ENCODE results near the gene NDUFS2. TPM values are rescaled to one million over a fixed set of nuclear protein-coding genes. Genes with fewer than 3 reads are reported as not detected.

Gene NDUFS2
- 78.6 to 115 TPM (median 82.0 TPM) in 5 replicates for total RNA-seq (2022; extraction: Qiagen RNA extraction)

GRCh38 chr1:161201836-161202712, at the start of gene NDUFS2:
Gene NDUFS2 (plus strand): TSS chr1:161202367. CDS start chr1:161202386, 19 bp downstream.

GRCh38 chr1:161153682-161154337, 48.4 kb upstream of the NDUFS2 start, which contains the start of gene UFC1:
Gene UFC1 (plus strand): TSS chr1:161153978. CDS start chr1:161153998, 20 bp downstream.

DNA sequence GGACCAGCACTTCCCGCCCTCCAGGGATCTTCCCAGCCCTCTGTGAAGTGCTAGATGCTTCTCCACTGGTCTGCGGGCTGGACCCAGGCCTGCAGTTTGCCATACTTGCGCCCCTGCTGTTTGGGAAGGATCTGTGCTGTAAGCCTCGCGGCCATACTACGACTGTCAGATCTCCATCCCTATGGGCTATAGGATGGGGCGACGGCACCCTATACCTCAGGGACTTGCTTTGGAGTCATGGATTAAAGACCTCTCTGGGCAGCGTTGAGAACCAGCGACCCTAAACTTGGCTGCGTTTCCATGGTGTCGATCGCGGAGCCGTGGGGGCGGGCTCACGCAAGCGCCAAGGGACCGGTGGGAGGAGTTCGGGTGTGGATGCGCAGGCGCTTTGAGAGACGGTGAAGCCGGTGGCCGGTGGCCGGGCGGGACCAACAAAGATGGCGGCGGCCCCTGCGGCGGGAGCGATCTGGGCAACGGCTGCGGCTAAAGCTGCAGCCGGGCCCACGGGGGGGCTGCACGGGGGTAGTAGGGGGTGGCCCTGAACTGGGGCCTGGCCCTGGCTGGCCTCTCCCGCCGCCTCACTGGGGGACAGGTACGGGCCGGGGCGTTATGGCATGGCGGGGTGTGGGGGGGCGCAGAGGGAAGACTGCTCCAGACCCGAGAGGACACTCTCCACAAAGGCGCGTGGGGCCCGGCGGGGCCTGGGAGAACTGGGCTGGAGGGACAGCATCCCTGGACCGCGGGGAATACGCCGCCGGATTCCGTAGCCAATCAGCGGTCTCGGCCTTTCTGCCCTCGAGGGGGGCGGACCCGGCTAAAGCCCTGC, 42.9 kb upstream of the NDUFS2 start, which contains the start of gene USP21:
USP21 (plus strand) TSS at position 414 of the 826 bp plus-strand sequence. CDS start 1,141 bp downstream, outside the sequence.

DNA sequence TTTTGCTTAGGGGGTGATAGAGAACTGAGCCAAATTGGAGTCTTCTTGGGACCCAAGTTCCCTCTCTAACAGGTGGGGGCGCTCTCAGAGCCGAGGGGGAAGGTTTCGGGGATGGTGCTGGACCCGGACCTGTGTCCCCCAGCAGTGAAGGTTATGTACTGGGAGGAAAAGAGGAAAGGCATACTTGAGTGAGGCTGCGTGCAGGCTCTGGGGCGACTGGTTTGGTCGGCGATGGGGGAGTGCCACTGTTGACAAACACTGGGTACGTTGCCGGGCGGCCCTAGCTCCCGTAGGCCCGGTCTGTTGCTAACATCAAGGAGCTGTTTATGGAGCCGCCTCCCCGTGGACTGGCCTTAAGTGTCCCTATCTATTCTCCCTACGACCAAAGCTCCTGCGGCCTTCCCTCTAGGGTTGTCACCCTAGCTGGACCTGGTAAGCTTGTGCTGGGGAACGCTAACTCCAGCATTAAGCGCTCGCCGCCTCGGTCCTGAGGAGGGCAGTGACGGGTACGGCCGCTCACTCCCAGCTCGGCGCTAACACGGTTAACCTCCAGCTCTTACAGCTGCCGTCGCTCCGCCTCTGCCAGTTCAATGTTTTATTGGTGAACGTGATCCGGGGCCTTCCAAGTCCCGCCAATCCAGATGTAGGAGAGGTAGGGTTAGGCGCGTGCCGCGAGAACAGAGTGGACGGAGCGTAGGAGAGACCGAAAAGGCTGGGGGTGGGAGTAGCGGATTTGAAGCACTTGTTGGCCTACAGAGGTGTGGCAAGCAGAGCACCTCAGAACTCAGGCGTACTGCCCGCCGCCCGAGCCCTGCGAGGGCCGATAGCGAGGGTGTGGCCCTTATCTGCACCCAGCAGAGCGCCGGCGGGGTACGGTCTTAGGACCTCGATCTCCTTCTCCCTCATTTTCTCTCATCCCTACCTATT, 36.2 kb upstream of the NDUFS2 start, which contains the start of gene PPOX:
PPOX (plus strand) TSS at position 685 of the 927 bp plus-strand sequence. CDS start 422 bp downstream, outside the sequence.

GRCh38 chr1:161177112-161177935, 24.8 kb upstream of the NDUFS2 start, which contains the start of gene B4GALT3:
Gene B4GALT3 (minus strand): TSS chr1:161177507. CDS start chr1:161176060, 1,447 bp downstream.

DNA sequence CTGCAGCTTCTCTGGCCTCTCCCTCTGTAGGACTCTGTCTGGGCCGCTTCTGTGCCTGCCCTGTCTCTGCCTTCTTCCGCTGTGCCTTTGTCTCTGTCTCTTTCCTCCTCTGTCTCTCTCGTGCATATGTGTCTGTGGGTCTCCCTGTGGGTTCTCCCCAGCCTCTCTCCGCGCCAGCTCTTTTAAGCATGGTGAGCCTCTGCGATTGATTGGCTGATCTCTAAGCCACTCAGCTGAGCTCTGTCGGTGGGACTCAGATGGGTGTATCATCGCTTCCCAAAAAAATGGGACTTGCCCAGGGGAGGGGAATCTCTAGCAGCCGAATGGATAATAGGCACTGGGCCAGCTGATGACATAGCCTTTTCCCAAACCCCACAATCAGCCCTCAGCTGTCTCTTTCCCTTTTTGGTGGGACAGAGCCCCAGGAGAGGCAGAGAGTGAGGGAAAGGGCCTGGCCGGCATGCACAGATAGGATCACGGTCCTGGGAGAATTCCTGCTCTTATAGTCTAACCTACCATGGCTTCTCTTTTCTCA, 3.2 kb upstream of the NDUFS2 start, which contains the start of gene ADAMTS4:
ADAMTS4 (minus strand) TSS at position 158 of the 535 bp plus-strand sequence. CDS start 427 bp downstream, outside the sequence.

DNA sequence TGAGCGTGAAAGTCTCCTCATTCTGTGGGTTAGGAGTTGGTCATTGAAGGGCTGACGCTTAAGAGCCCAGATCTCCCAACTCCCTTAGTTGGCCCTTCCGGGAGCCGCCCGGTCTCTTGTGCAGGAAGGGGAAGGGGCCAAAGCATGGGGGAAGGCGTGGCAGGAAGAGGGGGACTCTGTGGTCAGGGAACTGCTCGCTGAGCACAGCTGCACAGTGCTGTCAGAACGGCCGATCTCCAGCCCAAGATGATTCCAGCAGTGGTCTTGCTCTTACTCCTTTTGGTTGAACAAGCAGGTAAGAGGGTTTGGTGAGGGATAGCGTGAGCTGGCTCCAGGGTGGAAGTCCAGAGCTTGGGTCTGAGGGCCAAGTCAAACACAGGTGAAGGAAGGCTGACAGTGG, 12.9 kb downstream of the NDUFS2 start, which contains the start of gene FCER1G:
FCER1G (plus strand) TSS at position 220 of the 400 bp plus-strand sequence; CDS start at position 247, 27 bp downstream.

DNA sequence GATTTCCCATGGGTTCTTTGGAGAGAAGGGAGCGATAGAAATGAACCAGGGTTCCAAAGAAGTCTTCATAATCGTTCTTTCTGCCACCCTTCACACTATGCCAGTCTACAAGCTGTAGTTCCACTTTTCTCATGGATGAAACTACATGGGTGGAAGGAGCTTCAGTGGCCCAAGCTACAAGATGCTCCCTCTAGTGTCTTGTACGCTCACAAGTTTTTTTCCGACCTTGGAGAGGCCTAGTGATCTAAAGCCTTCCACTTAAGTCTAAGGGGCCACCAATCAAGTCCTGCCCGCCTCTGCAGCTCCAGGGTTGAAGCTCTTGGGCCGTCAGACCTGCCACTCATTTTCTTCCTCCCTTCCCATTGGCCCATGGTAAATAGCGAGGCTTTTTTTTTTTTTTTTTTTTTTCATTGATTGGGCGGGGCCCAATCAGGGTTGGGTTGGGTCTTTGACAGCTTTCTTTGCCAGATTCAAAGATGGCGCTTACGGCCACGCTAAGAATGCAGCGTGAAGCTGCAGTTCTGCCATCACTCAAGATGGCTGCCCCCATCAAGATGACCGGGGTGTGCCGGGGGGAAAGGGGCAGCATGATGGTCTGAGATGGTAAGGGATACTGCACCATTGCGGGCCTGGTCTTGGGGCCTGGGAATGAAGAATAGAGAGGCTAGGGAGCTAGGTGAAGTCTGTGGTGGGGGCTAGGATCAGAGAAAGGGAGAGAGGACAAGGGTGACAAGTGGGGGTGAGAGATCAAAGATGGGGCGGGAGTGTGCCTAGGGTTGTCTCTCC, 23.6 kb downstream of the NDUFS2 start, which contains the start of gene TOMM40L:
TOMM40L (plus strand) TSS at position 527 of the 786 bp plus-strand sequence. CDS start 430 bp downstream, outside the sequence.

DNA sequence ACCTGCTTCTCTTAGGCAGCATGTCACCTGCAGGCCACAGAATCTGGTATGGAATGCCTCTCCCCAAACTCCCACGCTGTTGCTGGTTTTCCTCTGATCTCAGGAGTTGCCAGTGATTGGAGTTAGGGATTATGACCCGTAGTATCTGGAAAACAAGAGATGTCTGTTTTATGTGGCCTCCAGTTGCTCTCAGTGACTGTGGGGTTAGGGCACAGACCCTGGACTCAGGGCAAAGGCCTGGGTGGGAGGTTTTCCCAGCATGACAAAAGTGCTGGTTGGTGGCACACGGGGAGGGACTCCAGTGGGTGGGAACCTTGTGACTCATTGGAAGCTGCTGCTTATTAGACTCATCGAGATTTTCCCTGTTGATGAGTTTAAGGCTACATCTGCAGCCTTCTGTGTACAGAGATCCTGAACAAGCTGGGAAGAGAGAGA, 35.9 kb downstream of the NDUFS2 start, which contains the start of gene NR1I3:
NR1I3 (minus strand) TSS at position 165 of the 435 bp plus-strand sequence. CDS start 1,638 bp downstream, outside the sequence.

DNA sequence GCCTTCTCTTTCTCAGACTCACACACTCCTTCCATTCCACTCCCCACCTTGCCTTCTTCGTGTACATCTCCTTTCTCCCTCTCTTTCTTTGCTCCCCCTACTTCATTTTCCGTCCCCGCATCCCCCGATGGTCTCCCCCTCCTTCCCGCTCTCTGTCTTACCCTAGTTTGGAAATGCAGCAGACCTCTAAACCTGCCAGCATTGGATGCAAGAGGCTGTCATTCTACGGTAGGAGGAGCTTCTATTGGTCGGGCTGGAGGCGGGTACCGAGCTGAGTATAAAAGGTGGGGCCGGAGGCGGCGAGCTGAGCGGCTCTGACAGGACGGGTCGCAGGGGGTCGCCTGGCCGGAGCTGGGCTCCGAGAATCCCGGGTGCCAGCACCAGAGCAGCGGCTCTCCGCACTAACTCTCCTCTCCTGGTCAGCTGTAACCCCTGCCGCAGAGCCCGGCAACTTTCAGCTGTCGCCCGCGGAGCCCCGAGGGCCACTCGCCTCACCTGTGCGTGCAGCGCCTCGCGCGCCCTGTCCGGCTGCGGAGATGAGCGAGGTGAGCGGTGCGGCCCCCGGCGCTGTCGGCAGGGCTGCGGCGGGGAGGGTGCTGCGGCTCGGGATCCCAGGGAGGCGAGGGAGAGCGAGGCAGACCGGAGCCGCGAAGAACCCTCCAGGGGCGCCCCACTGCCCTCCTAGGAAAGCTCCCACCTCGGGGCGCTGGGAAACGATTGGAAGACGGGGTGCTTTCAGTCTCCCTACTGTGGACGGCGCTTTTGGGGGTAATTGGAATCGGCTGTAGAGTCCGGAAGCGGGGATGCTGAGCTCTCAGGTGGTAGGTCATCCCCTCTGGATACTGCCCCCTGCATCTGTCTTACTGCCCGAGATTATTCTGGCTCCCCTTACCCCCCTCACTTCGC, 56.5 kb downstream of the NDUFS2 start, which contains the start of gene PCP4L1:
PCP4L1 (plus strand) TSS at position 307 of the 906 bp plus-strand sequence; CDS start at position 537, 230 bp downstream.

Other genes with a start within 250 kb of the NDUFS2 start
- 0.64 to 0.98 TPM (median 0.83 TPM) in 5 replicates for gene ITLN2, start 247.6 kb upstream of the NDUFS2 start, total RNA-seq (2022; extraction: Qiagen RNA extraction)
- 48.2 to 73.2 TPM (median 62.9 TPM) in 5 replicates for gene F11R, start 181.2 kb upstream of the NDUFS2 start, total RNA-seq (2022; extraction: Qiagen RNA extraction)
- 0.15 to 0.48 TPM (median 0.26 TPM) in 3 of 5 replicates, not detected in the others for gene TSTD1, start 163.4 kb upstream of the NDUFS2 start, total RNA-seq (2022; extraction: Qiagen RNA extraction)
- 42.5 to 51.3 TPM (median 49.0 TPM) in 5 replicates for gene USF1, start 156.4 kb upstream of the NDUFS2 start, total RNA-seq (2022; extraction: Qiagen RNA extraction)
- 0.07 to 0.09 TPM (median 0.07 TPM) in 5 replicates for gene ARHGAP30, start 132.5 kb upstream of the NDUFS2 start, total RNA-seq (2022; extraction: Qiagen RNA extraction)
- 1.6 to 1.9 TPM (median 1.8 TPM) in 5 replicates for gene NECTIN4, start 112.8 kb upstream of the NDUFS2 start, total RNA-seq (2022; extraction: Qiagen RNA extraction)
- 1.8 to 2.1 TPM (median 1.8 TPM) in 5 replicates for gene KLHDC9, start 104.0 kb upstream of the NDUFS2 start, total RNA-seq (2022; extraction: Qiagen RNA extraction)
- 98.5 to 110 TPM (median 106 TPM) in 5 replicates for gene PFDN2, start 84.3 kb upstream of the NDUFS2 start, total RNA-seq (2022; extraction: Qiagen RNA extraction)
- 25.8 to 32.2 TPM (median 31.0 TPM) in 5 replicates for gene NIT1, start 84.3 kb upstream of the NDUFS2 start, total RNA-seq (2022; extraction: Qiagen RNA extraction)
- gene DEDD, start 69.7 kb upstream of the NDUFS2 start, total RNA-seq (2022; extraction: Qiagen RNA extraction), result 30.9 to 35.3 TPM (median 31.4 TPM) in 5 replicates
- 87.5 to 144 TPM (median 90.2 TPM) in 5 replicates for gene UFC1, start 48.4 kb upstream of the NDUFS2 start, total RNA-seq (2022; extraction: Qiagen RNA extraction)
- gene USP21, start 42.9 kb upstream of the NDUFS2 start, total RNA-seq (2022; extraction: Qiagen RNA extraction), result 15.8 to 24.1 TPM (median 22.5 TPM) in 5 replicates
- gene PPOX, start 35.9 kb upstream of the NDUFS2 start, total RNA-seq (2022; extraction: Qiagen RNA extraction), result 12.2 to 15.7 TPM (median 15.2 TPM) in 5 replicates
- gene B4GALT3, start 24.9 kb upstream of the NDUFS2 start, total RNA-seq (2022; extraction: Qiagen RNA extraction), result 20.3 to 25.7 TPM (median 24.3 TPM) in 5 replicates
- 0.01 to 0.02 TPM (median 0.01 TPM) in 4 of 5 replicates, not detected in the other for gene ADAMTS4, start 3.3 kb upstream of the NDUFS2 start, total RNA-seq (2022; extraction: Qiagen RNA extraction)
- gene FCER1G, start 12.9 kb downstream of the NDUFS2 start, total RNA-seq (2022; extraction: Qiagen RNA extraction), result 0.17 to 0.33 TPM in 2 of 5 replicates, not detected in the others
- 0.95 to 1.9 TPM in 2 of 5 replicates, not detected in the others for gene APOA2, start 21.3 kb downstream of the NDUFS2 start, total RNA-seq (2022; extraction: Qiagen RNA extraction)
- gene TOMM40L, start 23.7 kb downstream of the NDUFS2 start, total RNA-seq (2022; extraction: Qiagen RNA extraction), result 10.6 to 12.5 TPM (median 12.2 TPM) in 5 replicates
- 0.07 TPM in 1 of 5 replicates, not detected in the others for gene NR1I3, start 35.8 kb downstream of the NDUFS2 start, total RNA-seq (2022; extraction: Qiagen RNA extraction)
- 0.06 to 0.15 TPM (median 0.07 TPM) in 5 replicates for gene PCP4L1, start 56.4 kb downstream of the NDUFS2 start, total RNA-seq (2022; extraction: Qiagen RNA extraction)
- 0.12 to 0.36 TPM (median 0.24 TPM) in 5 replicates for gene MPZ, start 107.6 kb downstream of the NDUFS2 start, total RNA-seq (2022; extraction: Qiagen RNA extraction)
- gene SDHC, start 112.0 kb downstream of the NDUFS2 start, total RNA-seq (2022; extraction: Qiagen RNA extraction), result 238 to 251 TPM (median 241 TPM) in 5 replicates
- 0.16 to 0.22 TPM (median 0.18 TPM) in 5 replicates for gene CFAP126, start 165.5 kb downstream of the NDUFS2 start, total RNA-seq (2022; extraction: Qiagen RNA extraction)

Data from A549 treated with AZD2906 at 1 μM for 4 hours (cell line).